ENCODE measurements around the gene FOXD1.

DNA sequence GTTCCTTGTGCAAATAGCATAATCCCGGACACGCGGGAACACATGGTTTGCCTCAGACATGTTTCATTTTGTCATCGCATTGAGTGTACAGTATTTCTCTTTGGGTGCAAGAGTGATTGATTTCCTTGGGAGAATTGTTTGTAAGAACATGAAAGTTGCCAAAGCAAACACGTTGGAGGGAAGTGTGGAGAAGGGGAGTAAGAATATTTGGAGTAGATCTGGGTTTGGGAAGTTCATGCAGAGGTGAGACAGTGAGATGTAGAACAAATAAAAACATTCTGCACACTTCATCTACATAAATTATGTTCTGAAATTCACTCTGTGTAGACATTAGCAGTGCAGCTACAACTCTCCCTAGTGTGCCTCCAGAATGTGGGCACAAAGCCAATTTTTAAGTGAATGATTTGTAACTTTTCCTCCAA is 24.0 kb downstream of the FOXD1 start:
- TF ChIP-seq TAF1 (IDR thresholded peaks at IDR 0.05; ENCODE audit: low read depth, low read length) (no peak), BRCA1 (IDR thresholded peaks at IDR 0.05; ENCODE audit: low read depth, low read length) (no peak), RAD21 (IDR thresholded peaks at IDR 0.05 in 1 of 2, conservative IDR thresholded peaks at IDR 0.05 in 1 of 2; ENCODE audit: low read depth in 2 of 2, low read length in 2 of 2) (no peak), POLR2A (IDR thresholded peaks at IDR 0.05; ENCODE audit: control extremely low read depth in 1 of 2, low read depth in 2 of 2, low read length in 2 of 2) (no peak), EP300 (IDR thresholded peaks at IDR 0.05; ENCODE audit: borderline replicate concordance in 1 of 2, low read depth in 2 of 2, low read length in 2 of 2) (no peak), RFX5 (IDR thresholded peaks at IDR 0.05; ENCODE audit: borderline replicate concordance, low read depth, low read length) (no peak), POLR2AphosphoS5 (IDR thresholded peaks at IDR 0.05; ENCODE audit: low read depth, low read length) (no peak), ATF2 (IDR thresholded peaks at IDR 0.05; ENCODE audit: low read length) (no peak), HDAC2 (IDR thresholded peaks at IDR 0.05; ENCODE audit: borderline replicate concordance in 1 of 2, low read depth in 2 of 2, low read length in 2 of 2) (no peak), ZNF274 (IDR thresholded peaks at IDR 0.05; ENCODE audit: borderline replicate concordance, extremely low read depth, low read length) (no peak), USF2 (IDR thresholded peaks at IDR 0.05; ENCODE audit: low read length) (no peak)
- TF ChIP-seq, protein P1, sequence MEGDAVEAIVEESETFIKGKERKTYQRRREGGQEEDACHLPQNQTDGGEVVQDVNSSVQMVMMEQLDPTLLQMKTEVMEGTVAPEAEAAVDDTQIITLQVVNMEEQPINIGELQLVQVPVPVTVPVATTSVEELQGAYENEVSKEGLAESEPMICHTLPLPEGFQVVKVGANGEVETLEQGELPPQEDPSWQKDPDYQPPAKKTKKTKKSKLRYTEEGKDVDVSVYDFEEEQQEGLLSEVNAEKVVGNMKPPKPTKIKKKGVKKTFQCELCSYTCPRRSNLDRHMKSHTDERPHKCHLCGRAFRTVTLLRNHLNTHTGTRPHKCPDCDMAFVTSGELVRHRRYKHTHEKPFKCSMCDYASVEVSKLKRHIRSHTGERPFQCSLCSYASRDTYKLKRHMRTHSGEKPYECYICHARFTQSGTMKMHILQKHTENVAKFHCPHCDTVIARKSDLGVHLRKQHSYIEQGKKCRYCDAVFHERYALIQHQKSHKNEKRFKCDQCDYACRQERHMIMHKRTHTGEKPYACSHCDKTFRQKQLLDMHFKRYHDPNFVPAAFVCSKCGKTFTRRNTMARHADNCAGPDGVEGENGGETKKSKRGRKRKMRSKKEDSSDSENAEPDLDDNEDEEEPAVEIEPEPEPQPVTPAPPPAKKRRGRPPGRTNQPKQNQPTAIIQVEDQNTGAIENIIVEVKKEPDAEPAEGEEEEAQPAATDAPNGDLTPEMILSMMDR (IDR thresholded peaks at IDR 0.05; ENCODE audit: control extremely low read depth in 1 of 3, insufficient read depth in 1 of 3, low read depth in 1 of 3, low read length in 3 of 3) = no peak
- TF ChIP-seq, protein P2, sequence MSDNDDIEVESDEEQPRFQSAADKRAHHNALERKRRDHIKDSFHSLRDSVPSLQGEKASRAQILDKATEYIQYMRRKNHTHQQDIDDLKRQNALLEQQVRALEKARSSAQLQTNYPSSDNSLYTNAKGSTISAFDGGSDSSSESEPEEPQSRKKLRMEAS (IDR thresholded peaks at IDR 0.05) = no peak

All from H1 (cell line).